Stimulated activated CD4-positive, alpha-beta T cell treated with anti-CD3 and anti-CD28 coated beads, Interleukin-4, amount 100 ng/mL, for 48 hours (primary cell): ENCODE results near the gene ZNF528.

ENCODE experiments used
- DNase-seq, 2 donors: peaks; one replicate each; pipeline ENCODE4 v3.0.0-alpha.2; 2020; ENCODE audit warnings: low read depth in 2 of 2

ZNF528 gene

GRCh38 chr19:52397310-52398080, at the start of gene ZNF528:
ZNF528 (plus strand) TSS chr19:52397849; CDS start chr19:52402014, 4,165 bp downstream.
- DNase-seq, result peak; percentile 93 to 95

DNA sequence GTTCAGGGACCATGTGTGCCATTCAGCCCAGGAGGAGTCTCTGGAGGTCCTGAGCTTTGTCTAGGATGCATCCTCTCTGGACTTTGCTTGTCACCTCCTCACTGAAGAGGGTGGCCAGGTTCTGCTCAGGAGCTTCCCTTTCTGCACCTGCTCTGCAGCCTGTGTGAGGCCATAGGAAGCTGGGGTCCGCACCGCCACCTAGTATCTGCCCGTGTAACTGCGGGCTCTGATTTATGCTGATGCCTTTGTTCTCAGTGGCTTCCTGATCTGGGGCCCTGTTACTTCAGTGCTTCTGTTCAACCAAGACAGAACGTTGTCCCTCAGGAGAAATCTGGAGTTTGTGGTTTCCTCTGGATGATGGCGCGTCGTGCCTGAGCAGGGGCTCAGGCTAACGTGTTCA, 46.1 kb upstream of the ZNF528 start:
- no peak for DNase-seq

DNA sequence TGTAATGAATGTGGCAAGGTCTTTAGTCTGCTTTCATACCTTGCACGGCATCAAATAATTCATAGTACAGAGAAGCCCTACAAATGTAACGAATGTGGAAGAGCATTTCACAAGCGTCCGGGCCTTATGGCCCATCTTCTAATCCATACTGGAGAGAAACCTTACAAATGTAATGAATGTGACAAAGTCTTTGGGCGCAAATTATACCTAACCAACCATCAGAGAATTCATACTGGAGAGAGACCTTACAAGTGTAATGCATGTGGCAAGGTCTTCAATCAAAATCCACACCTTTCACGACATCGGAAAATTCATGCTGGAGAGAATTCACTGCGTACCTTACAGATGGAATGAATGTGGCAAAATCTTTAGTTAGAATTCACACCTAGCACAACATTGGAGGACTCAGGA, 31.2 kb upstream of the ZNF528 start:
- DNase-seq, result no peak

DNA sequence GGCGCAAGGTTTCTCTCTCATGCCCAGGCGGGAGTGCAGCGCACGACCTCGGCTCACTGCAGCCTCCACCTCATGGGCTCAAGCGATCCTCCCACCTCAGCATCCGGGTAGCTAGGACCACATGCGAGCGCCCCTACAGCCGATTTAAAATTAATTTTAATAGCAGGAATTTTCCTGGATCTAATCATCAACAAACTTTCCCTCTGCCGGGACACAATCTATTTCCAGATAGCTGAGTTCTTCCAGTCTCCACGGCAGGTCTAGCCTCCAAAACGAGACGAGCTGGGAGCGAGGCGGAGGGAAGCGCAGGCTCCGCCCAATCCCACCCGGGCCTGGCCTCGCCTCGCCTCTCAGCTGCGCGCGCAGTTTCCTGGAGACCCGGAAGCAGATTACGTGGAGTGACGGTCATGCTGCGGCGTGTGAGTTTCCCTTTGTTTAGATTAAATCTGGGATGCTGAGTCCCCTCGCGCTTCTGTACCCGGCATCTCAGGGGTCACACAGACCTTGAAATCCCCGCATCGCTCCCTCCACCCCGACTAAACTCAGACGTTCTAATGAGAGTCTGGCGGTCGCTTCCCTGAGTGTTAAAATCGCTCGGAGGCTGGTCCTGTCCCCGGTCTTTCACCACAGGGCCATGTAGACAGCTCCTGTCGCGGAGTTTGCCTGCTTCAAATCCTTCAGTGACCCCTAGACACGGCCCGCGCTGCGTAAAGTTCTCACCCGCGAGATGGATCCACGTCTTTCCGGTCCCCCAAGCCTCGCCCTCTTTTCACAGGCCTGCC, 27.9 kb upstream of the ZNF528 start, which contains the start of gene ZNF880:
Gene ZNF880, plus strand, starts transcription at position 365 of the 782 bp plus-strand sequence. Its CDS starts 43 bp downstream, at position 408.
- DNase-seq, result peak; percentile 88 to 90

DNA sequence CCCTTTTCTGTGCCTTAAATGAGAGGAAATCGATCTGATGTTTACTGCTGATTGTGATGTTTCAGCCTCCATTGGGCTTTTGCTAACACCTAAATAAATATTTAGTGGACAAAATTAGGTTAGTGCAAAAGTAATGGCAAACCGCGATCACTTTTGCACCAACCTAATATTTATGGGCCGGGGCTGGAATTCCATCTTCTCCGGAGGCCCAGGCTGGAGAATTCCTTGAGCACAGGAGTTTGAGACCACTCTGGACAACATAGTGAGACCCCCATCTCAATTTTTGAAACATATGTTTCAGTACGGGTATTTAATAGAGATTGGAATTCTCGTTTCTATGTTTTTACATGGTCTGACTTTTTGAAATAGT, 27.3 kb upstream of the ZNF528 start:
- DNase-seq, result no peak

DNA sequence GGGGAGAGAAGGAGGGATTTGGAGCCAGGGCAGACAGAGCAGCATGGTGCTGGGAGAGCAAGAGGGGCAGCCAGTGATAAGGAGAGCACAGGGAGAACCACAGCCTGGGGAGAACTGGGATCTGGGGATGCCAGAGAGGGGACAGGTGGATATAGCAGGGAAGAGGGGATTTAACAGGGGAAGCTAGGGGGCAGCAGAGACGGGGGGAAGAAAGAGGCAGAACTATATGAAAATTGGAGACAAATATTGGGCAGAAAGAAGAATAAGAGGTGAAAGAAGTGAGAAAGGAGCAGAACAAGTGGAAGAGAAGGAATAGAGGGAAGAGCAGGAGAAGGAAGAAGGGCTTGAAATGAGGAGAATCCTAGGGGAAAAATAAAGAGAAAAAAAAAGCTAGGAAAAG, 6.5 kb upstream of the ZNF528 start:
- DNase-seq, result no peak

DNA sequence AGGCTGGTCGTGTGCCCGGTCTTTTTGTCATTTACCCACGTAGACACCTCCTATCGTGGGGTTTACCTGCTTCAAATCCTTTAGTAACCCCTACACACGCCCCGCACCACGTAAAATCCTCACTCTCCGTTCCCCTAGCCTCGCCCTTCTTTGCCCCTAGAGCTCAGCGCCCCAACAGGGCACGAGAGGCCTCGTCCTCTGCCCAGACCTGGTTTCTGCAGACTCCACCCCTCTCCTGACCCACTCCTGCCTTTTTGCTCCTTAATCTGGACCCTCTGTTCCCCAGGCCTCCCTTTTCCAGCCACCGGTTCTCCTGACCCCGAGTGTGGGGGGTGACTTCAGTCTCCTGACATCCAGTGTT, 412 bp downstream of the ZNF528 start:
- peak in 1 of 2 donors; percentile 3 for DNase-seq

- DNase-seq, result no peak
These were observed 12.6 kb downstream of the ZNF528 start for GRCh38 chr19:52410276-52410675.

- no peak for DNase-seq
These were observed 18.1 kb downstream of the ZNF528 start for GRCh38 chr19:52415711-52416110.

GRCh38 chr19:52428937-52429336, 31.3 kb downstream of the ZNF528 start, which contains the start of gene ZNF534:
ZNF534 (plus strand) TSS chr19:52429148; CDS start chr19:52431475, 2,327 bp downstream.
- DNase-seq, result no peak

- no peak for DNase-seq
These were observed 44.5 kb downstream of the ZNF528 start for GRCh38 chr19:52442179-52442578.

GRCh38 chr19:52444506-52444905, 46.9 kb downstream of the ZNF528 start:
- no peak for DNase-seq

- DNase-seq, result no peak
These were observed 53.6 kb downstream of the ZNF528 start for GRCh38 chr19:52451241-52451640.

DNA sequence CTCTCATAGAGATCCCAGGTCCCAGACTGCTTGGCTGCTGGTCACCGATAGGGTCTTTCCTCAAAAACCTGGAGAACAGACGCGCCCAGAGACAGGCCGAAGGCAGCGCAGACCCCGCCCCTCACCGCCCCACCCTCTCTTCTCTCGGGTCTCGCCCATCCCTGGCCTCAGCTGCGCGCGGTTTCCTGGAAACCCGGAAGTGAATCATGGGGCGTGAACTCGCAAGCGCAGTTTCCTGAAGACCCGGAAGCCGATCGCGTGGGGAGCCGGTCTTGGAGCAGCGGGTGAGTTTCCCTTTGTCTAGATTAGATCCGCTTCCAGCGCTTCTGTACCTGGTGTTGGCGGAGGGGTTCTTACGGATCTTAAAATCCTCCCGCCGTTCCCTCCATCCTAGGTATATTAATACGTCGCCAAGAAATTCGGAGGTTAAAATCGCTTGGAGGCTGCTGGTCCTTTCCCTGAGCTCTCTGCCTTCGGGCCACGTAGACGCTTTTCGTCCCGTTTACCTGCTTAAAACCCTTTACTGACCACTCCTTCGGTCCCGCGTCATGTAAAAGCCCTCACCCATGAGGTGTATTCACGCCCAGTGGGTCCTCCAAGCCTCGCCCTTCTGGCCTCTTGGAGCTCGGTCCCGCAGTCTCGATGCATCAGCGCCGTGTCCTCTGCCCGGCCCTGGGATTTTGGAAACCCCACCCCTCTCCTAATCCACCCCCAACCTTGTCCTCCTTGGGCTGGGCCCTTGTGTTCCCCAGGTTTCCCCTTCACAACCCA, 55.9 kb downstream of the ZNF528 start, which contains the start of gene ZNF578:
Gene ZNF578, plus strand, starts transcription at position 230 of the 771 bp plus-strand sequence. CDS start 48,293 bp downstream, outside the sequence.
- peak; percentile 40 to 54 for DNase-seq

- DNase-seq, result no peak
These were observed 67.3 kb downstream of the ZNF528 start for GRCh38 chr19:52464798-52465470.
